ENCODE results near the gene PWWP2A.
"Not testable (repeated sequence)": the region's sequence is repeated elsewhere in the genome, so short reads cannot be mapped to it uniquely, and the experiment has no call there.

PWWP2A gene

DNA sequence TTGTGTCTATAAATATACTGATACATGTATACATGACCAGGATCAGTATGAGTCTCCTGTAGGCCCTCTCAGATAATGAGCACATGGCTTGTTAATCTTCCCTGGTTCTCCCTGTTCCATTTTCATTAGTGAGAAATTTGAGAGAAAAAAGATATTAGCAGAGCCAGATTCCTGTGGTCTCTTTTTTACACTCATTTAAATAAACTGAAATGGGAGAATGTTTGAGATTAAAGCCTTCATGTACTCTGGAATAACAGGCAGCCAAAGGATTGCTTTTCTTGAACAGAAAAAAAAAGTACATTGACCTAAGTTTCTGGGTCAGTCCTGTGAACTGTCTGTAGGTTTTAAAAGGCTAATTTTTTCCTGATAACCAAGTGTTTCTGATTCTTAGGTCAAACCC, 44.2 kb downstream of the PWWP2A start:
- no peak for DNase-seq

- no peak for DNase-seq
These were observed 47.3 kb downstream of the PWWP2A start for GRCh38 chr5:160071916-160072315.

GRCh38 chr5:160071516-160071915, 47.7 kb downstream of the PWWP2A start:
- no peak for DNase-seq

GRCh38 chr5:160069120-160069519, 50.1 kb downstream of the PWWP2A start:
- not testable (repeated sequence) for DNase-seq

DNA sequence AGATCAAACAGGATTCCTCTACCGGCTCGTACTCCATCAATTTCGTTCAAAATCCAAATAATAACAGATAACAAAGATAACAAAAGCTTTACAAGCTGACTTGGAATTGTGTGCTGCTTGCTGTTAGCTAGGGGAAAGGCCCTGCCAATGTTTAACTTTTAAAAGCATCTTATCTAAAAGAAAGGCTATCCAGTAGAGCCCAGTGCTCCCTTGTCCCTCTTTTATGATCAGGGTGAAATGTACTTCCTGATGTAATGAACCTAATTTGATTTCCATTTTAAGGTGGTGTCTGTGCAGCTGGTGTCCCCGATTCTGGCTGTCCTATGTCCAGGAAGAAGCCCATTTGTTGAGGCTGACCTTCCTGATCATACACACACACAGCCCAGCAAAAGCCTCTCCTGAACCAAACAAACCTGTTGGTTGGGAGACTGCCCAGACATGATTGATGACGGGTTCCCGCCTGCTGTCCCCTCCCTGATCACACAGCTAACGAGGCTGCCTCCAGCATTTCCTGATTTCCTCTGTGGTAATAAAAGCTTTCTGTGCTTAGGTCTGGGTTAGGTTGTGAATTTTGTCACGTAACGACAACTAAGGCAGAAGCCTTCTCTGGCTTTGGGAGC, 54.1 kb downstream of the PWWP2A start:
- no peak for DNase-seq

GRCh38 chr5:160064417-160064810, 54.8 kb downstream of the PWWP2A start:
- no peak for DNase-seq

DNA sequence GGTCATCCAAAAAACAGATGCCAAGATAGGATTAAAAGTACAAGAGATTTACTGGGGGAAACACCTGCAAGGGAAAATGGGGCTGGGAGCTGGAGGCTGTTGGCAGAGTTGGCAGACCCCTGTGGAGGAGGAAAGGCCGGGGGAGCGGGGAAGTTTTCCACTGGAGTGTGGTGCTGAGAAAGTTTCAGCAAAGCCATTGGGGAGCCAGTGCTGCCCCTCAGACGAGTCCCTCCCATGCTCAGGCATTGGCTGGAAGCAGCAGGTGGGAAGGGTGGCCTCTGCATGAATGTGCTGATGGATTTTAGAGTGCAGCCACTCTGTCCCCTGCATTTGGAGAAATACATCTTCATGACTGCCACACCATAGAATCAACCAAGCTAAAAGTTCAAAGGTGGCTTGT, 57.5 kb downstream of the PWWP2A start:
- no peak for DNase-seq

DNA sequence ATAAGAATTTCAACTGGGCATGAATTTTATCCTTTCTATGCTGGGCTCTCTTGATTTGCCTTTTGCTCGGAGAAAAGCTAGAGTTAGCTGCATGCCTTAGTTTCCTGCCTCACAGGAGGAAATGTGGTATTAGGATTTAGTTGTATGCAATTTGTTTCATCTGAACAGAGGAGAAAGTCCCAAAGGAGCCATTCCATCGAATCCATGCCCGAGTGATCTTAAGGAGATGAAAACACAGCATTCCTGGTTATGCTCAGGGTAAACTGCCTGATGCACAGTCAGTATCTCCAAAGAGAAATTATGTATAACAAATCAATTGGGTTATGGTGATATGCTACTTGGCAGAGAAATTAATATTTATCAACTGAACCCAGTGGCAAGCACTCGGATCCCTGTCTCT, 59.2 kb downstream of the PWWP2A start:
- DNase-seq: no peak

- no peak for DNase-seq
These were observed 62.0 kb downstream of the PWWP2A start for GRCh38 chr5:160057256-160057655.

GRCh38 chr5:160054831-160055230, 64.4 kb downstream of the PWWP2A start:
- no peak for DNase-seq

DNA sequence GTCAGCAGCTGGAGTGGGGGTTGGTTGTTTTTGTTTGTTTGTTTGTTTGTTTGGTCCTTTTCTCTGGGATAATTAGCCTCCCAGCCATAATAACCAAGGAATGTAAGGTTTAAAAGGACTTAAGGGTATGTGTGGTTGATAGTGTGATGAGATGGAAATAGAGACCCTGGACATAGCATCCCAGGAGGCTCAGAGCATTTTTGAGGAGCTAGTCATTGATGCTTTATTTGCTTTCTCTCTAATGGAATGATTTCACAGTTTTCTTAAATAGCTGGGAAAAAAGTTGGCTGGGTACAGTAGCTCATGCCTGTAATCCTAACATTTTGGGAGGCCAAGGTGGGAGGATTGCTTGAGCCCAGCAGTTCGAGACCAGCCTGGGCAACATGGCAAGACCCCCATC, 65.2 kb downstream of the PWWP2A start:
- DNase-seq: no peak

DNA sequence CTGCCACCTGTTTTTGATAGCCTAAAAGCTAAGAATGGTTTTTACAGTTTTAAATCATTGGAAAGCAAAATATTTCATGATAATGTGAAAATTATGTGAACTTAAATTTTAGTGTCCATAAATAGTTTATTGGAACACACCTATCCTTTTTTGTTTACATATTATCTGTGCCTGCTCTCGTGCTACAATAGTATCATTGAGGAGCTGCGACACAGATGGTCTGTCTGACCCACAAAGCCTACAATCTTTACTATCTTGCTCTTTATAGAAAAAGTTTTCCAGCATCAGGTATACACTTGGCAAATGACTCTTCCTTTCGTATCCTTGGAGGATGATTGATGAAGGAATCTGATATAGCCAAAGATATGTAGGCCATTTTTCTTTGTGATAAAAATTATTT, 70.2 kb downstream of the PWWP2A start:
- no peak for DNase-seq

DNA sequence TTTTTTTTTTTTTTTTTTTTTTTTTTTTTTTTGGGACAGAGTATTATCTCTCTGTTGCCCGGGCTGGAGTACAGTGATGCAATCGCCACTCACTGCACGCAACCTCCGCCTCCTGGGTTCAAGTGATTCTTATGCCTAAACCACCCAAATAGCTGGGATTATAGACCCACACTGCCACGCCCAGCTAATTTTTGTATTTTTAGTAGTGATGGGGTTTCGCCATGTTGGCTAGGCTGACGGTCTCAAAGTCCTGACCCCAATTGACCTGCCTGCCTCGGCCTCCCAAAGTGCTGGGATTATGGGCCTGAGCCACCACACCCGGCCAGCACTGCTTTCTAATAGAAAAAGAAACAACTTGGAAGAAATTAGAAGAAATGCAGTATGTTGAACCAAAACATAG, 71.1 kb downstream of the PWWP2A start:
- DNase-seq: no peak

GRCh38 chr5:160047423-160047822, 71.8 kb downstream of the PWWP2A start:
- no peak for DNase-seq

DNA sequence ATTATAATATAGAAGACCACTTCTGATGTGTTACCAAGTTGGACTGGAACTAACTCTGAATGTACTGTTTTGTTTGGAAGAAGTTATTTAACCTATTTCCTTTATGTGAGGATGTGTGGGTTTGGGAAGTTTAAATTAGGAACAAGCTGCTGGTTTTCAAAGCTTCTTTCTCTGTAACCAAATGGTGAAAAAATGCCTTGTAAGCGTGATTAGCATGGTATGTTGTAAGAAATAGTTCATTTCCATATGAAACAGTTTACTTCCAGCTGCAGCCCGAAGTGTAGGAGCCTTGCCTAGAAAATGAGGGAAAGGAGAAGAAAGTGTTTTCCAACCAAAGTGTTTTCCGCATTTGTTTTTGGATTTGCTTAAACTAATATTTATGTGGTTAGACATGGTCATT, 74.3 kb downstream of the PWWP2A start:
- no peak for DNase-seq

DNA sequence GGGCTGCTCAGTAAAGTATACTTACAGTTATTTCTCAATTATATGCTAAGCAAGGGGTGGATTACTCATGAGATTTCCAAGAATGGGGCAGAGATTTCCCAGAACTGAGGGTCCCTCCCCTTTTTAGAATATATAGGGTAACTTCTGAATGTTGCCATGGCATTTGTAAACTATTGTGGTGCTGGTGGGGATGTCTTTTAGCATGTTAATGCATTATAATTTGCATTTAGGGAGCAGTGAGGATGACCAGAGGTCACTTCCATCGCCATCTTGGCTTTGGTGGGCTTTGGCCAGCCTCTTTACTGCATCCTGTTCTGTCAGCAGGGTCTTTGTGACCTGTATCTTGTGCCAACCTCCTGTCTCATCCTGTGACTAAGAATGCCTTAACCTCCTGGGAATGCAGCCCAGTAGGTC, 74.9 kb downstream of the PWWP2A start:
- DNase-seq: no peak

GRCh38 chr5:160042671-160043070, 76.6 kb downstream of the PWWP2A start:
- DNase-seq: no peak

All from SHP77 treated with DMSO at 0.1 percent for 48 hours (cell line).